GM23248 (cell line): ENCODE results near the gene MMP11. TPM values are rescaled to one million over a fixed set of nuclear protein-coding genes. Genes with fewer than 3 reads are reported as not detected.

Experiments
- DNase-seq: peaks from one replicate; pipeline ENCODE4 v3.0.0-alpha.2; 2015
- H2AFZ ChIP-seq: fragments of 200-600 bp; sonication (generic); 2 replicates; pipeline ENCODE4 v1.6.1; 2016; ENCODE audit warnings: antibody characterized with exemption
- H3F3A ChIP-seq: fragments of 200-600 bp; sonication (generic); 2 replicates; pipeline ENCODE4 v1.6.1; 2016; ENCODE audit warnings: mild to moderate bottlenecking, antibody characterized with exemption, mixed run types; ENCODE audit not compliant: insufficient read depth
- H3K27ac ChIP-seq: fragments of 200-600 bp; sonication (generic); 2 replicates; pipeline ENCODE4 v1.5.1; 2016; ENCODE audit warnings: mild to moderate bottlenecking
- H3K27me3 ChIP-seq: fragments of 200-600 bp; sonication (generic); replicated peaks from 2 replicates; pipeline ENCODE4 v1.6.1; 2016; ENCODE audit warnings: mild to moderate bottlenecking; ENCODE audit not compliant: insufficient read depth
- H3K36me3 ChIP-seq: fragments of 200-600 bp; sonication (generic); 2 replicates; pipeline ENCODE4 v1.6.1; 2016; ENCODE audit warnings: low read depth, mild to moderate bottlenecking
- H3K4me1 ChIP-seq: fragments of 200-600 bp; sonication (generic); 2 replicates; pipeline ENCODE4 v1.6.1; 2016; ENCODE audit warnings: mild to moderate bottlenecking; ENCODE audit not compliant: insufficient read depth
- H3K4me2 ChIP-seq: fragments of 200-600 bp; sonication (generic); one replicate; pipeline ENCODE4 v1.6.1; 2016; ENCODE audit warnings: mild to moderate bottlenecking; ENCODE audit not compliant: unreplicated experiment
- H3K4me3 ChIP-seq: fragments of 200-600 bp; sonication (generic); 2 replicates; pipeline ENCODE4 v1.5.1; 2016; ENCODE audit warnings: mild to moderate bottlenecking
- H3K79me2 ChIP-seq: fragments of 200-600 bp; sonication (generic); 2 replicates; pipeline ENCODE4 v1.6.1; 2016; ENCODE audit warnings: mild to moderate bottlenecking; ENCODE audit not compliant: insufficient read depth
- H3K9ac ChIP-seq: fragments of 200-600 bp; sonication (generic); 2 replicates; pipeline ENCODE4 v1.6.1; 2016; ENCODE audit warnings: mild to moderate bottlenecking
- H3K9me2 ChIP-seq: fragments of 200-600 bp; sonication (generic); 2 replicates; pipeline ENCODE4 v1.6.1; 2016; ENCODE audit warnings: mixed run types, mild to moderate bottlenecking, moderate library complexity; ENCODE audit not compliant: insufficient read depth
- H3K9me3 ChIP-seq: fragments of 200-600 bp; sonication (generic); one replicate; pipeline ENCODE4 v1.6.1; 2017; ENCODE audit warnings: low read depth
- H4K20me1 ChIP-seq: fragments of 200-600 bp; sonication (generic); 2 replicates; pipeline ENCODE4 v1.6.0; 2016; ENCODE audit not compliant: insufficient read depth
- EZH2 ChIP-seq: fragments of 200-600 bp; sonication (generic); IDR thresholded peaks from 2 replicates; pipeline ENCODE4 v1.6.1; 2018; ENCODE audit warnings: antibody characterized with exemption, mild to moderate bottlenecking; ENCODE audit not compliant: insufficient read depth, poor library complexity, severe bottlenecking
- EZH2phosphoT487 ChIP-seq: fragments of 200-600 bp; sonication (generic); IDR thresholded peaks from 2 replicates; pipeline ENCODE4 v1.6.1; 2018; ENCODE audit warnings: antibody characterized with exemption, moderate library complexity, mild to moderate bottlenecking, low read depth; ENCODE audit not compliant: insufficient read depth
- WGBS, 2 experiments: methylation state at CpG; one replicate each; pipeline ENCODE4 v1.1.6; 2015 to 2017; ENCODE audit warnings: low lambda C conversion rate in 2 of 2, low coverage in 1 of 2; ENCODE audit errors: missing lambda C conversion rate in 2 of 2; 5-methylcytosine and 5-hydroxymethylcytosine counted together
- in situ Hi-C: fragments of 300-500 bp; cut with MboI; formaldehyde crosslinking; loops from 2 replicates; pipeline ENCODE4 v1.15.0; 2020
- polyA plus RNA-seq: library from polyadenylated mRNA; unstranded; fragments of >200 nt; fragmentation: Nextera tagmentation; extraction: Ambion mirVana; gene quantifications from 2 replicates; pipeline ENCODE4 v1.2.1, GENCODE V29; 2016
- total RNA-seq: library from RNA; depleted of rRNA; stranded (reverse); fragments of >200 nt; shearing (Covaris generic); gene quantifications from 2 replicates; pipeline ENCODE4 v1.2.3, GENCODE V29; 2014

MMP11 gene
- total and polyA plus RNA-seq, 2 experiments from 2014 or later = 1.3 to 2.9 TPM

DNA sequence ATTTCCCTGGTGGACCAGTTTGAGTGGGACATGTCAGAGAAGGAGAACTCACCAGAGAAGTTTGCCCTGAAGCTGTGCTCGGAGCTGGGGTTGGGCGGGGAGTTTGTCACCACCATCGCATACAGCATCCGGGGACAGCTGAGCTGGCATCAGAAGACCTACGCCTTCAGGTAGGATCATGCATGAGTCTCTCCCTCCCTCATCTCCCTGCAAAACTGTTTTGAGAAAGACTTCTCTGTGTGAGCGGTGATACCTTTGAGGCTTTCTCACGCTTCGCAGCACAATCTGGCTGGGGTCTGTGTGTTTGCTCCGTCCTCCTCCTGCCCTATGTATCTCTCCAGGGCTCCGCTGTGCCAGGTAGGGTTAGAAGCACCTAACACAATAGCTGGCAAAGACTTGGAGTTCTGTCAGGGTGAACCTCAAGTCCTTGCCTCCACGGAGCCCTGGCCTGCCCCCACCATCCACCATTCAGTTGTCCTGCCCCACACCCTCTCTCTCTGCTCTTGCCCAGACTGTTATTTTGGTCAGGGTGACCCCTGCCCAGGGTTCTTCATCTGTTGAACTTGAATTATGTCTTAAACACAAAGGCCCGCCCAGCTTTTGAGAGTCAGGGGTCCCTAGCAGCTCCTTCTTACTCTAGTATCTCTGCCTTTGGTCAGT, 52.7 kb downstream of the MMP11 start:
- in situ Hi-C loops = no loop called here
- Histone ChIP-seq H2AFZ (no peak overlapping the region), H3K36me3 (peaks cover 5% of the 10 kb centered on the region; the same call in 1 of the 2 replicates), H3F3A (peaks cover 21% of the 10 kb centered on the region), H3K4me1 (peaks cover 22% of the 10 kb centered on the region), H3K9ac (peak overlapping the region; percentile 57; the same call in 1 of the 2 replicates), H3K9me2 (no peaks in the 10 kb centered on the region), H3K4me2 (no peak overlapping the region), H3K79me2 (0 out of 2 replicates have a peak, but pooled peaks cover 3% of the 10 kb centered on the region), H3K27ac (peak overlapping the region; percentile 46), H3K27me3 (no peaks in the 10 kb centered on the region), H4K20me1 (no peaks in the 10 kb centered on the region), H3K4me3 (no peak overlapping the region), H3K9me3 (no peaks in the 10 kb centered on the region)
- no peak for DNase-seq
- TF ChIP-seq EZH2 = no peak
- TF ChIP-seq EZH2phosphoT487 = no peak
- 92 to 95% methylated on average over 12 of the region's 12 CpGs for WGBS, 2 experiments

DNA sequence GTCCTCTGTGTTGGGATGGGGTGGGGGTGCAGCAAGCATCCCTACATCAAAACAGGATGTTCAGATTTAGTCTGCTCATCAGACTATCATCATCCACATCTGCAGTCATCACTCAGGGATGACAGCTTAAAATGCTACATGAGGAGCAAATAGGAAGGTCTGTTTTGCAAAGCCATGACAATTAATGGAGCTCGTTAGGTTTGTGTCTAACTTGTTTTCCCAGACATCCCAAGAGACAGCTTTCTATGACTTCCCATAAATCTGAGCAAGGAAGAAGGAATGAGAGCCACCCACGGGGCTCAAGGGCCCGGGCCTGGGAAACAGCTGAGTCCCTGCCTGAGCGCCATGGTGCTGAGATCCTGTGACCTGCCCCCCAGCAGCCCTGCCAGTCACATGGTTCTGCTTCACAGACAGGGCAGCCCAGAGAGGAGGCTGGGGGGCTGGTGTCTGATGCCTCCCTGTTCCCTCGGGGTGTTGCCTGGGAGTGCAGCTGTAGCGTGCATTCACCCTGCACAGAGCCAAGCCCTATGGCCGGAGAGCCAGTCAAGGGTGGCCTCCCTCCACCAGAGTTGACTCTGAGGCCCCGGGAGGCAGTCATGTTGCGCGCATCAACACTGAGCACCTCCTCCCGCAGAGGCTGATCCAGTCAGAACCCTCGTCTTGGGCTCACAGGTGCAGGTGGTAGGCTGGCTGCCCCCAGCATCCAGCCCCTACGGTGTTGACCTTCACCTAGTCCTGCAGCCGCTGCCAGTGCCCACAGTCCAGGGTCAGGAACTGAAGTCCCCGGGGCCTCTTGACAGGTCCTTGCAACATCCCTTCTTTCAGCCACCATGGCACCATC, 54.1 kb downstream of the MMP11 start:
- WGBS, 2 experiments = 68 to 70% methylated on average over 14 to 15 of the region's 15 CpGs
- DNase-seq = peak; percentile 77

DNA sequence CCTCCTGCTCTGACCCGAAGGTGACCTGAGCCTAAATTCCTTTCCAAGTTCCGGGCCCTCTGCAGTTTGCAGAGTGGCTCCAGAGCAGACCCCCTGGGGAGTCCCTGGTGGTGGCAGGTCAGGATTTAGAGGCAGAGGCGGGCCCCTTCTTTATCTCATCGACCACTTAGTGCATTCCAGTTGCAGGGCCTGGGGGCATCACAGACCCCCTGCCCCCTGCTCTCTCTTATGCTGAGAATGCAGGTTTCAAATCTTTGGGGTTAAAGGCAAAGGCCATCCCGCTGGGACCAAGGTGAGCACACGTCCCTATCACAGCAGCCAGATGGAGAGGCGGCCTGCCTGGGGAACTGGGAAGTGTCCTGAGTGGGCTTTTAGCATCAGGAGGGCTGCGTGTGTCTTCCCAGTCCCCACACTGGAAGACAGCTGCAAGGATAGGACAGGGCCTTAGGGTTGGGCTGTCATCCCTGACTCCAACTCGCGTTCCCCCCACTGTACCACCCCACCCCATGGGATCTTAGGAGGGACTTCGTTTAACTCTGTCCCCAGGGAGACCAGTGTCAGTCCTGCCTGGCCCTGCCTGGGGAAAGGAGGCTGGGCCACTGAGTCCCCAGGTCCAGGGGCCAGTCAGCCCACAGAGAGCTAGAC, 54.8 kb downstream of the MMP11 start:
- Histone ChIP-seq H3K27ac (no peak overlapping the region), H3F3A (peaks cover 22% of the 10 kb centered on the region), H3K9me2 (no peaks in the 10 kb centered on the region), H3K4me2 (no peak overlapping the region), H3K4me3 (no peak overlapping the region), H3K4me1 (peaks cover 22% of the 10 kb centered on the region), H3K79me2 (peaks cover 22% of the 10 kb centered on the region), H3K9ac (no peak overlapping the region), H2AFZ (no peak overlapping the region), H3K27me3 (no peaks in the 10 kb centered on the region), H4K20me1 (no peaks in the 10 kb centered on the region), H3K9me3 (no peaks in the 10 kb centered on the region), H3K36me3 (peaks cover 5% of the 10 kb centered on the region; the same call in 1 of the 2 replicates)
- no peak for DNase-seq
- 89 to 92% methylated on average over 11 of the region's 11 CpGs for WGBS, 2 experiments
- no peak for TF ChIP-seq EZH2phosphoT487
- no peak for TF ChIP-seq EZH2
- in situ Hi-C loops = no loop called here

More for the DNA sequence above, 54.1 kb downstream of the MMP11 start:
- H3K36me3 ChIP-seq = peaks cover 5% of the 10 kb centered on the region; the same call in 1 of the 2 replicates
- peaks cover 22% of the 10 kb centered on the region for H3K4me1 ChIP-seq
- H3F3A ChIP-seq = peaks cover 22% of the 10 kb centered on the region
- H3K27ac ChIP-seq = peak overlapping the region; percentile 46
- no peaks in the 10 kb centered on the region for H3K9me2 ChIP-seq
- in situ Hi-C loops = no loop called here
- H3K9ac ChIP-seq = peak overlapping the region; percentile 57
- TF ChIP-seq EZH2phosphoT487 (no peak), EZH2 (no peak)
- no peaks in the 10 kb centered on the region for H3K9me3 ChIP-seq
- no peak overlapping the region for H2AFZ ChIP-seq
- no peak overlapping the region for H3K4me3 ChIP-seq
- peaks cover 14% of the 10 kb centered on the region for H3K79me2 ChIP-seq
- H4K20me1 ChIP-seq = no peaks in the 10 kb centered on the region
- H3K27me3 ChIP-seq = no peaks in the 10 kb centered on the region
- peak overlapping the region; percentile 11 for H3K4me2 ChIP-seq
